OCI-LY7 (cell line): ENCODE data around the gene AMPD3. TPM values are rescaled to one million over a fixed set of nuclear protein-coding genes. Genes with fewer than 3 reads are reported as not detected.

ENCODE experiments used
- BruUV-seq: library from RNA; stranded (reverse); fragments of 400-500 nt; replicated peaks from 2 replicates; lab custom pipeline; 2021; lab: Mats Ljungman, UMichigan
- CTCF ChIA-PET: fragments of 300-600 bp; sonication (Branson Sonifier 250); formaldehyde crosslinking; loops from one replicate; lab custom pipeline; 2022; ENCODE audit warnings: antibody characterized with exemption; ENCODE audit not compliant: unreplicated experiment; lab: Charles Lee
- POLR2A ChIA-PET: fragments of 300-600 bp; sonication (Branson Sonifier 250); formaldehyde crosslinking; loops from one replicate; lab custom pipeline; 2022; ENCODE audit warnings: antibody characterized with exemption; lab: Charles Lee
- DNase-seq: peaks from one replicate; pipeline ENCODE4 v3.0.0-alpha.2; 2015; ENCODE audit warnings: low spot score
- H2AFZ ChIP-seq: fragments of 200-600 bp; sonication (generic), shearing (Covaris generic); 2 replicates; pipeline ENCODE4 v1.6.1; 2014; ENCODE audit warnings: mild to moderate bottlenecking, antibody characterized with exemption, low read length, moderate library complexity
- H3K27ac ChIP-seq: fragments of 200-600 bp; sonication (generic); 2 replicates; pipeline ENCODE4 v1.5.1; 2014; ENCODE audit warnings: mixed run types, low read depth, mild to moderate bottlenecking, moderate library complexity, low read length, inconsistent platforms; ENCODE audit not compliant: poor library complexity, severe bottlenecking
- H3K36me3 ChIP-seq: fragments of 200-600 bp; sonication (generic); 2 replicates; pipeline ENCODE4 v1.6.1; 2014; ENCODE audit warnings: mild to moderate bottlenecking, antibody characterized with exemption, low read length, moderate library complexity, mixed read lengths; ENCODE audit not compliant: insufficient read depth
- H3K4me1 ChIP-seq: fragments of 200-600 bp; sonication (generic); 2 replicates; pipeline ENCODE4 v1.5.1; 2014; ENCODE audit warnings: mild to moderate bottlenecking, low read length; ENCODE audit not compliant: insufficient read depth, poor library complexity, severe bottlenecking
- H3K4me2 ChIP-seq: fragments of 200-600 bp; sonication (generic); 2 replicates; pipeline ENCODE4 v1.6.1; 2014; ENCODE audit warnings: mild to moderate bottlenecking, low read length
- H3K4me3 ChIP-seq: fragments of 200-600 bp; sonication (generic); 2 replicates; pipeline ENCODE4 v1.5.1; 2014; ENCODE audit warnings: mild to moderate bottlenecking, low read depth, low read length; ENCODE audit not compliant: poor library complexity, severe bottlenecking
- H3K79me2 ChIP-seq: fragments of 200-600 bp; sonication (generic); 2 replicates; pipeline ENCODE4 v1.6.1; 2016; ENCODE audit warnings: low read depth, mild to moderate bottlenecking, low read length, moderate library complexity, mixed read lengths; ENCODE audit not compliant: insufficient read depth
- H3K9me2 ChIP-seq: fragments of 200-600 bp; sonication (generic); 2 replicates; pipeline ENCODE4 v1.6.1; 2016; ENCODE audit warnings: mild to moderate bottlenecking, low read length, mixed read lengths; ENCODE audit not compliant: insufficient read depth
- H3K9me3 ChIP-seq: fragments of 200-600 bp; sonication (generic); 2 replicates; pipeline ENCODE4 v1.6.1; 2014; ENCODE audit warnings: mild to moderate bottlenecking, mixed run types, low read length, mixed read lengths
- H4K20me1 ChIP-seq: fragments of 200-600 bp; sonication (generic); 2 replicates; pipeline ENCODE4 v1.6.1; 2014; ENCODE audit warnings: mild to moderate bottlenecking, antibody characterized with exemption, low read length, moderate library complexity, mixed read lengths; ENCODE audit not compliant: insufficient read depth
- CTCF ChIP-seq: fragments of 200-600 bp; sonication (generic); conservative IDR thresholded peaks from 2 replicates; pipeline ENCODE4 v1.5.1; 2014; ENCODE audit warnings: mild to moderate bottlenecking, antibody characterized with exemption, low read length, moderate library complexity, mixed read lengths
- EZH2phosphoT487 ChIP-seq: fragments of 200-600 bp; sonication (generic); IDR thresholded peaks from 2 replicates; pipeline ENCODE4 v1.6.1; 2018; ENCODE audit warnings: low read depth, borderline replicate concordance, mild to moderate bottlenecking, mixed run types, antibody characterized with exemption, low read length, moderate library complexity, mixed read lengths
- intact Hi-C: fragments of 100-400 bp; cut with micrococcal nuclease; formaldehyde crosslinking; loops from one replicate; pipeline ENCODE4 v1.10.0; 2022; ENCODE audit not compliant: unreplicated experiment
- total RNA-seq, 2 experiments: library from RNA; depleted of rRNA in 1 of 2; stranded (reverse); fragments of >200 nt in 1 of 2; shearing (Covaris generic) in 1 of 2; gene quantifications; 2 replicates each; pipeline ENCODE4 v1.2.3, GENCODE V29; 2014 to 2022

The AMPD3 gene
- total RNA-seq, 2 experiments from 2014 or later, result 13.5 to 25.6 TPM

- no TSS peak for BruUV-seq
- ChIA-PET POLR2A (no interaction called here), CTCF (no interaction called here)
- Histone ChIP-seq H3K9me3 (no peaks in the 10 kb centered on the region), H2AFZ (no peak overlapping the region), H3K9me2 (no peaks in the 10 kb centered on the region), H3K4me1 (peaks cover 7% of the 10 kb centered on the region), H3K4me2 (no peak overlapping the region), H3K4me3 (no peak overlapping the region), H3K27ac (no peak overlapping the region), H3K79me2 (no peaks in the 10 kb centered on the region), H4K20me1 (peaks cover 3% of the 10 kb centered on the region; the same call in 1 of the 2 replicates), H3K36me3 (peaks cover 86% of the 10 kb centered on the region)
- intact Hi-C loops, result no loop called here
- no peak for DNase-seq
- TF ChIP-seq CTCF (no peak), EZH2phosphoT487 (no peak)
Measured at GRCh38 chr11:10483584-10483983, 28.5 kb downstream of the AMPD3 start.

- H3K79me2 ChIP-seq, result no peaks in the 10 kb centered on the region
- H3K9me3 ChIP-seq, result no peaks in the 10 kb centered on the region
- H3K27ac ChIP-seq, result no peak overlapping the region
- TF ChIP-seq CTCF (no peak), EZH2phosphoT487 (no peak)
- no peak overlapping the region for H3K4me3 ChIP-seq
- no peak for DNase-seq
- POLR2A ChIA-PET, result no interaction called here
- no peaks in the 10 kb centered on the region; the same call in 1 of the 2 replicates for H4K20me1 ChIP-seq
- intact Hi-C loops, result no loop called here
- H3K4me2 ChIP-seq, result no peak overlapping the region
- H2AFZ ChIP-seq, result no peak overlapping the region
- H3K36me3 ChIP-seq, result peaks cover 84% of the 10 kb centered on the region
- no TSS peak for BruUV-seq
- CTCF ChIA-PET, result no interaction called here
- no peaks in the 10 kb centered on the region for H3K9me2 ChIP-seq
- H3K4me1 ChIP-seq, result peaks cover 7% of the 10 kb centered on the region
Measured at GRCh38 chr11:10484461-10485180, 29.6 kb downstream of the AMPD3 start.

GRCh38 chr11:10485646-10486045 lies 30.6 kb downstream of the AMPD3 start:
- Histone ChIP-seq H3K36me3 (peaks cover 85% of the 10 kb centered on the region), H3K27ac (no peak overlapping the region), H3K4me2 (no peak overlapping the region), H3K4me1 (peaks cover 7% of the 10 kb centered on the region), H3K79me2 (no peaks in the 10 kb centered on the region), H3K9me3 (no peaks in the 10 kb centered on the region), H4K20me1 (no peaks in the 10 kb centered on the region), H2AFZ (no peak overlapping the region), H3K4me3 (no peak overlapping the region), H3K9me2 (no peaks in the 10 kb centered on the region)
- ChIA-PET POLR2A (no interaction called here), CTCF (no interaction called here)
- TF ChIP-seq EZH2phosphoT487, result no peak
- TF ChIP-seq CTCF, result no peak
- intact Hi-C loops, result no loop called here
- no peak for DNase-seq
- BruUV-seq, result no TSS peak
